IPS-11a (cell line): ENCODE measurements around the gene GSTT4.
"Not testable (repeated sequence)": the region's sequence is repeated elsewhere in the genome, so short reads cannot be mapped to it uniquely, and the experiment has no call there.

Experiments used
- H3K4me3 ChIP-seq: one replicate; pipeline ENCODE4 v1.5.1; 2013; ENCODE audit warnings: low read depth, low read length, control low read depth

GSTT4 gene

GRCh38 chr22:24025475-24025874 is 20.2 kb upstream of the GSTT4 start:
- H3K4me3 ChIP-seq, result no peak overlapping the region

- no peak overlapping the region for H3K4me3 ChIP-seq
These were observed 19.1 kb upstream of the GSTT4 start for GRCh38 chr22:24024354-24024753.

GRCh38 chr22:24023204-24023789 is 18.0 kb upstream of the GSTT4 start:
- no peak overlapping the region for H3K4me3 ChIP-seq

- no peak overlapping the region for H3K4me3 ChIP-seq
These were observed 16.1 kb upstream of the GSTT4 start for GRCh38 chr22:24021304-24021703.

- no peak overlapping the region for H3K4me3 ChIP-seq
These were observed 10.9 kb upstream of the GSTT4 start for GRCh38 chr22:24016156-24016555.

- peak overlapping the region; percentile 94 for H3K4me3 ChIP-seq
These were observed 6.4 kb upstream of the GSTT4 start for GRCh38 chr22:24011735-24012068.

GRCh38 chr22:24010018-24010391 is 4.8 kb upstream of the GSTT4 start:
- H3K4me3 ChIP-seq, result no peak overlapping the region

GRCh38 chr22:24009227-24010017 is 4.2 kb upstream of the GSTT4 start:
- H3K4me3 ChIP-seq, result no peak overlapping the region

GRCh38 chr22:24008381-24009226 is 3.4 kb upstream of the GSTT4 start:
- H3K4me3 ChIP-seq, result no peak overlapping the region

- H3K4me3 ChIP-seq, result no peak overlapping the region
These were observed 2.7 kb upstream of the GSTT4 start for GRCh38 chr22:24008022-24008283.

GRCh38 chr22:24007253-24008021 is 2.2 kb upstream of the GSTT4 start:
- no peak overlapping the region for H3K4me3 ChIP-seq

- no peak overlapping the region for H3K4me3 ChIP-seq
These were observed 1.6 kb upstream of the GSTT4 start for GRCh38 chr22:24006914-24007214.

- H3K4me3 ChIP-seq, result no peak overlapping the region
These were observed 1.1 kb upstream of the GSTT4 start for GRCh38 chr22:24006207-24006913.

- no peak overlapping the region for H3K4me3 ChIP-seq
These were observed 1.4 kb downstream of the GSTT4 start for GRCh38 chr22:24003887-24004286.

- H3K4me3 ChIP-seq, result no peak overlapping the region
These were observed 2.4 kb downstream of the GSTT4 start for GRCh38 chr22:24002851-24003250.

- H3K4me3 ChIP-seq, result no peak overlapping the region
These were observed 3.0 kb downstream of the GSTT4 start for GRCh38 chr22:24002272-24002671.

- no peak overlapping the region for H3K4me3 ChIP-seq
These were observed 3.9 kb downstream of the GSTT4 start for GRCh38 chr22:24001314-24001713.

- not testable (repeated sequence) for H3K4me3 ChIP-seq
These were observed 5.5 kb downstream of the GSTT4 start for GRCh38 chr22:23999779-24000178.

- no peak overlapping the region for H3K4me3 ChIP-seq
These were observed 8.2 kb downstream of the GSTT4 start for GRCh38 chr22:23997092-23997491.

- not testable (repeated sequence) for H3K4me3 ChIP-seq
These were observed 11.6 kb downstream of the GSTT4 start for GRCh38 chr22:23993581-23994177.

- H3K4me3 ChIP-seq, result not testable (repeated sequence)
These were observed 12.2 kb downstream of the GSTT4 start for GRCh38 chr22:23993080-23993479.
